ENCODE measurements around the gene BTBD9.

DNA sequence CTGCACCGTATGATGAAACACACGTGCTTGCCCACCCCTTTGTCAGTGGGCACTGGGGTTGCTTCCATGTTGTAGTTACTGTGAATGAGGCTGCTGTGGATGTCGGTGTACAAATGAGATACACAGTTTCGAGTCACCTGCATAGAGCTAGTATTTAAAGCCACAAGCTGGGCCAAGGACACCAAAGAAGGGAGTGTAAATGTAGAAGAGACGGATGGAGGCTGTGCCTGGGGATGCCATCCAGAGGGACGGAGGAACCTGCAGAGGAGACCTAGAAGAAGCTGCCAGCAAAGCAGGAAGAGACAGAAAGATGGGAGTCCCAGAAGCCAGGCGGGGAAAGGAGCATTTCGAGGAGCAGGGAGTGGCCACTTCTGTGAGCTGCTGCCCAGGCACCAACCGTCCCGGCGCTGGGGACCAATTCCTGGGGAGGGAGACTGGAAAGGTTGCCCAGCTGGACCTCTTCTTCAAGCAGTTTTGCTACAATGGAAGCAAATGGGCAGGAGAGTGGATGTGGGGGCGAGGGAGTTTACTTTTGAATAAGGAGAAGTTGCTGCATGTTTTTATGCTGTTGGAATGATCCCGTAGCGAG, 480.9 kb downstream of the BTBD9 start:
- TF ChIP-seq POLR2A (IDR thresholded peaks at IDR 0.05; ENCODE audit: low read length) (no peak), GATA1 (IDR thresholded peaks at IDR 0.05; ENCODE audit: low read depth, low read length) (no peak)

Data from erythroblast (primary cell).